ENCODE measurements around the gene SLC6A2. TPM values are rescaled to one million over a fixed set of nuclear protein-coding genes. Genes with fewer than 3 reads are reported as not detected.

Gene SLC6A2
- total RNA-seq, 1 experiment from 2014 or later, result 0.61 TPM

DNA sequence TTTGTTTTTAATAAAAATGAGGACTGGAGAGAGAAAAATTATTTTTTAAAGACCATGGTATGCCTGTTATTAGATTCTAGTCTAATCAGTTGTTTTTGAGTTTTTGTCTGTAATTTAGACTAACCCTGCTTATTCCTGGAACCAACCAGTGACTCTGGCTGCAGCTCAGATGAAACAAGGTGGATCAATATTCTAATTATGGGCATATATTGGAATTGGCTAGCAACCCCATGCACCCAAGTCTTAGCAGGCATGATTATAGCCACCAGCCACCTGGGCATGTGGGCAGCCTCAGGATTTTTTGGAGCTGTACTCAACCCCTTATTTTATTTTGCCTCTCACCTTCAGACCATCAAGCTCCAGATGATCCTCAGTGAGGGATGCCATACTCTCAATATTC lies 21.6 kb upstream of the SLC6A2 start:
- Histone ChIP-seq H3F3A (ENCODE audit: insufficient read depth, low read depth) (peaks cover 6% of the 10 kb centered on the region; the same call in 1 of the 2 replicates), H3K9me2 (ENCODE audit: insufficient read depth) (no peaks in the 10 kb centered on the region), H3K4me3 (no peak overlapping the region), H3K9me3 (ENCODE audit: insufficient read depth, low read depth) (peaks cover 15% of the 10 kb centered on the region; the same call in 1 of the 2 replicates), H3K79me2 (ENCODE audit: low read depth) (no peaks in the 10 kb centered on the region), H3K27ac (no peak overlapping the region), H2AFZ (no peak overlapping the region), H4K20me1 (ENCODE audit: insufficient read depth) (no peaks in the 10 kb centered on the region), H3K27me3 (ENCODE audit: insufficient read depth, low read depth) (no peaks in the 10 kb centered on the region), H3K4me1 (replicated peaks; ENCODE audit: insufficient read depth) (peaks cover 24% of the 10 kb centered on the region), H3K4me2 (no peak overlapping the region), H3K36me3 (ENCODE audit: low read depth) (no peaks in the 10 kb centered on the region)
- BruUV-seq (replicated peaks), result no TSS peak
- intact Hi-C loops (cut with micrococcal nuclease; ENCODE audit: unreplicated experiment), result no loop called here
- ChIA-PET CTCF (no interaction called here), POLR2A (ENCODE audit: unreplicated experiment) (no interaction called here)
- TF ChIP-seq, protein P1, sequence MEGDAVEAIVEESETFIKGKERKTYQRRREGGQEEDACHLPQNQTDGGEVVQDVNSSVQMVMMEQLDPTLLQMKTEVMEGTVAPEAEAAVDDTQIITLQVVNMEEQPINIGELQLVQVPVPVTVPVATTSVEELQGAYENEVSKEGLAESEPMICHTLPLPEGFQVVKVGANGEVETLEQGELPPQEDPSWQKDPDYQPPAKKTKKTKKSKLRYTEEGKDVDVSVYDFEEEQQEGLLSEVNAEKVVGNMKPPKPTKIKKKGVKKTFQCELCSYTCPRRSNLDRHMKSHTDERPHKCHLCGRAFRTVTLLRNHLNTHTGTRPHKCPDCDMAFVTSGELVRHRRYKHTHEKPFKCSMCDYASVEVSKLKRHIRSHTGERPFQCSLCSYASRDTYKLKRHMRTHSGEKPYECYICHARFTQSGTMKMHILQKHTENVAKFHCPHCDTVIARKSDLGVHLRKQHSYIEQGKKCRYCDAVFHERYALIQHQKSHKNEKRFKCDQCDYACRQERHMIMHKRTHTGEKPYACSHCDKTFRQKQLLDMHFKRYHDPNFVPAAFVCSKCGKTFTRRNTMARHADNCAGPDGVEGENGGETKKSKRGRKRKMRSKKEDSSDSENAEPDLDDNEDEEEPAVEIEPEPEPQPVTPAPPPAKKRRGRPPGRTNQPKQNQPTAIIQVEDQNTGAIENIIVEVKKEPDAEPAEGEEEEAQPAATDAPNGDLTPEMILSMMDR (conservative IDR thresholded peaks at IDR 0.05), result no peak
- TF ChIP-seq EZH2 (IDR thresholded peaks at IDR 0.05; ENCODE audit: low read depth), result no peak
- DNase-seq, result no peak

DNA sequence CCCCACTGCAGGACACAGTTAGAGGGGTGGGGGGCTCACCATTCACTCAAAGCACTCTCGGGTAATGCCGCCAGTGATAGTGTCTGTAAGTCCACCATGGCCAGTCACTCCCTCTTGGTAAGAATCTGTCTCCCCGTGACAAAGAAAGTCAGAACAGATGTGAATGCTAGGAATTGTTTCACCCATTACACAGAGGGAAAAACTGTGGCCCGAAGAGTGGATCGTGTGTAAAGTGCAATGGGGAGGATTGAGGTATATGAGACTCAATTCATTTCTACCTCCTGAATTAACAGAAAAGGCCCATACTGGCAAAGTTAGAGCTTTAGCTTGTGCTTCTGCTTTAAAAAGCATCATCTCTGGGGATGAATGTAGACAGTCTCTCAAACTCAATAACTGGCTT lies 17.5 kb upstream of the SLC6A2 start:
- TF ChIP-seq EZH2 (IDR thresholded peaks at IDR 0.05; ENCODE audit: low read depth), result no peak
- TF ChIP-seq, protein P1 (conservative IDR thresholded peaks at IDR 0.05), result no peak
- POLR2A ChIA-PET (ENCODE audit: unreplicated experiment), result no interaction called here
- no peak overlapping the region for H3K4me2 ChIP-seq

DNA sequence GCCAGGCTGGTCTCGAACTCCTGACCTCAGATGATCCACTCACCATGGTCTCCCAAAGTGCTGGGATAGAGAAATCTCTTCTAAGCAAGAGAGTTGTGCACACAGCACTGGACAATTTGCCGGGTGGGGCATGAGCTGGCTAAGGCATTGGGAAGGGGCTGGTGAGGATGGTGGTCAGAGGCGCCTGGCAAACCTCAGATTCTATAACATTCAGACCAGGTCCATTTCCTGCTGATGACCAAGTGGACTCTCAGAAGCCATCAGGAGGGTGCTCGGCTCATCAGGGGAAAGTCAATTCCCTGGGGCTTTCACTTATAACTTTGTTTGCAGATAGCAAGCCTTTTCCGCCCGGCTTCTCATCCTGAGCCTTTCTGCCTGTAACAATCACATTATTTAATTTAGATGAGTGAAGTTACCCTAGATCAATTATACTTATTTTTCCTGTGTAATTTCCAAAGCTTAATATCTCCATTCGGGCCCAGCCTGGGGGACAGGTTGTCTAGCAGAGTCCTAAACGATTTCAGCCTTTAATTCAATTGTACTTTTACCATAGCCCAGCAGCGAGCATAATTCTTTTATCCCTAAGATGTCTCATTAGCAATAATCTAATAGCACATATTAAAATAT lies 15.0 kb upstream of the SLC6A2 start:
- Histone ChIP-seq H4K20me1 (ENCODE audit: insufficient read depth) (no peaks in the 10 kb centered on the region), H3F3A (ENCODE audit: insufficient read depth, low read depth) (peaks cover 6% of the 10 kb centered on the region; the same call in 1 of the 2 replicates), H3K27ac (no peak overlapping the region), H3K4me3 (no peak overlapping the region), H3K4me1 (replicated peaks; ENCODE audit: insufficient read depth) (peaks cover 23% of the 10 kb centered on the region), H2AFZ (no peak overlapping the region), H3K27me3 (ENCODE audit: insufficient read depth, low read depth) (no peaks in the 10 kb centered on the region), H3K4me2 (no peak overlapping the region), H3K79me2 (ENCODE audit: low read depth) (no peaks in the 10 kb centered on the region), H3K9me2 (ENCODE audit: insufficient read depth) (no peaks in the 10 kb centered on the region), H3K36me3 (ENCODE audit: low read depth) (no peaks in the 10 kb centered on the region), H3K9me3 (ENCODE audit: insufficient read depth, low read depth) (no peaks in the 10 kb centered on the region)
- ChIA-PET CTCF (no interaction called here), POLR2A (ENCODE audit: unreplicated experiment) (interaction anchor here (0.6 kb wide), 1 partner anchor 176 kb away, joined by 3 read pairs; no protein-coding TSS in a partner anchor)
- TF ChIP-seq, protein P1 (conservative IDR thresholded peaks at IDR 0.05), result no peak
- no peak for TF ChIP-seq EZH2 (IDR thresholded peaks at IDR 0.05; ENCODE audit: low read depth)
- BruUV-seq (replicated peaks), result no TSS peak
- DNase-seq, result no peak
- intact Hi-C loops (cut with micrococcal nuclease; ENCODE audit: unreplicated experiment), result no loop called here

More for the DNA sequence above, 17.5 kb upstream of the SLC6A2 start:
- Histone ChIP-seq H4K20me1 (ENCODE audit: insufficient read depth) (no peaks in the 10 kb centered on the region), H3K27ac (no peak overlapping the region), H3K27me3 (ENCODE audit: insufficient read depth, low read depth) (no peaks in the 10 kb centered on the region), H3K79me2 (ENCODE audit: low read depth) (no peaks in the 10 kb centered on the region), H3K4me3 (no peak overlapping the region), H3K4me1 (replicated peaks; ENCODE audit: insufficient read depth) (peaks cover 24% of the 10 kb centered on the region), H2AFZ (no peak overlapping the region), H3K9me3 (ENCODE audit: insufficient read depth, low read depth) (0 out of 2 replicates have a peak, but pooled peaks cover 7% of the 10 kb centered on the region), H3K9me2 (ENCODE audit: insufficient read depth) (no peaks in the 10 kb centered on the region), H3K36me3 (ENCODE audit: low read depth) (no peaks in the 10 kb centered on the region), H3F3A (ENCODE audit: insufficient read depth, low read depth) (peaks cover 6% of the 10 kb centered on the region; the same call in 1 of the 2 replicates)
- intact Hi-C loops (cut with micrococcal nuclease; ENCODE audit: unreplicated experiment), result no loop called here
- CTCF ChIA-PET, result no interaction called here
- no peak for DNase-seq
- no TSS peak for BruUV-seq (replicated peaks)

Data from PC-9 (cell line).